Ovary (tissue), 9 donors: Measurements from ENCODE around the gene FNDC10. TPM values are rescaled to one million over a fixed set of nuclear protein-coding genes. Genes with fewer than 3 reads are reported as not detected.

Source experiments
- DNase-seq, 5 donors: peaks; one replicate each; pipeline ENCODE4 v3.0.0-alpha.2; 2019 to 2020
- H3K27ac ChIP-seq, 2 donors: fragments of 200-600 bp; one replicate each; pipeline versions ENCODE4 v1.5.1 to v1.8.0; 2019 to 2022
- H3K27me3 ChIP-seq: fragments of 200-600 bp; one replicate; pipeline ENCODE4 v1.8.0; 2022
- H3K36me3 ChIP-seq: fragments of 200-600 bp; sonication (generic); one replicate; pipeline ENCODE4 v1.5.1; 2019
- H3K4me1 ChIP-seq: one replicate; pipeline ENCODE4 v1.8.1; 2013; ENCODE audit warnings: mild to moderate bottlenecking, moderate library complexity; ENCODE audit not compliant: insufficient read depth
- H3K4me3 ChIP-seq: fragments of 200-600 bp; sonication (generic); one replicate; pipeline ENCODE4 v1.5.1; 2017
- H3K9me3 ChIP-seq, 2 donors: fragments of 200-600 bp in 1 of 2; sonication (generic) in 1 of 2; one replicate each; pipeline versions ENCODE4 v1.5.1 to v1.8.1; 2013 to 2019; ENCODE audit warnings: mild to moderate bottlenecking in 1 of 2, moderate library complexity in 1 of 2
- CTCF ChIP-seq, 3 donors: fragments of 450-650 bp in 2 of 3; fragments of 200-600 bp in 1 of 3; IDR thresholded peaks; one replicate each; pipeline versions ENCODE4 v1.5.1 to v1.8.0; 2016 to 2022; ENCODE audit warnings: antibody characterized with exemption in 3 of 3, mild to moderate bottlenecking in 1 of 3
- EP300 ChIP-seq: sonication (generic); formaldehyde crosslinking; IDR thresholded peaks from one replicate; pipeline ENCODE4 v1.6.1; 2017; ENCODE audit warnings: antibody characterized with exemption
- POLR2A ChIP-seq: fragments of 450-650 bp; IDR thresholded peaks from one replicate; pipeline ENCODE4 v1.6.1; 2017; ENCODE audit warnings: antibody characterized with exemption, mild to moderate bottlenecking, moderate library complexity
- WGBS, 3 donors: extraction: QIAGEN DNeasy Blood & Tissue Kit in 1 of 3; methylation state at CpG; one replicate each; pipeline versions ENCODE4 v1.1.5 to v1.1.7; 2013 to 2017; 5-methylcytosine and 5-hydroxymethylcytosine counted together
- intact Hi-C, 4 donors: fragments of 100-400 bp; cut with DNase I; formaldehyde crosslinking; loops; one replicate each; pipeline versions ENCODE4 v1.11.0 to v1.15.1; 2022 to 2023
- polyA plus RNA-seq, 2 donors: library from polyadenylated mRNA; stranded (reverse); fragments of 200-250 nt in 1 of 2; fragments of 350-450 nt in 1 of 2; fragmentation: Illumina TruSeq in 1 of 2; extraction: RNeasy Lipid Tissue Mini Kit (QIAGEN cat#74804) in 1 of 2; gene quantifications; one replicate each; pipeline ENCODE4 v1.2.3, GENCODE V29; 2013 to 2014
- total RNA-seq, 7 donors: library from RNA; depleted of rRNA in 2 of 7; stranded (reverse); fragments of >200 nt in 2 of 7; fragmentation: NEBNext Ultra II Directional in 3 of 7; extraction: Animal tissue kit (Norgen Biotek cat#: 25700) in 3 of 7; gene quantifications; one replicate each; pipeline versions ENCODE4 v1.1.0 to v1.2.4, GENCODE V29; 2016 to 2023
- donor health status: DM: no; HTN: no; CAD: no; lungs with moderate emphysema.
- donor health status: DM: no; HTN: no; CAD: no.
- donor health status: Bipolar disorder and iron deficiency.
- donor health status: DM: yes; HTN: yes; CAD: no.
- donor health status: DM: no; HTN: no; CAD: no.
- donor health status: DM: yes; HTN: yes; CAD: no.

The FNDC10 gene
- total and polyA plus RNA-seq, 9 donors: 0.33 to 3.2 (median 1.8) TPM; not detected in 1

DNA sequence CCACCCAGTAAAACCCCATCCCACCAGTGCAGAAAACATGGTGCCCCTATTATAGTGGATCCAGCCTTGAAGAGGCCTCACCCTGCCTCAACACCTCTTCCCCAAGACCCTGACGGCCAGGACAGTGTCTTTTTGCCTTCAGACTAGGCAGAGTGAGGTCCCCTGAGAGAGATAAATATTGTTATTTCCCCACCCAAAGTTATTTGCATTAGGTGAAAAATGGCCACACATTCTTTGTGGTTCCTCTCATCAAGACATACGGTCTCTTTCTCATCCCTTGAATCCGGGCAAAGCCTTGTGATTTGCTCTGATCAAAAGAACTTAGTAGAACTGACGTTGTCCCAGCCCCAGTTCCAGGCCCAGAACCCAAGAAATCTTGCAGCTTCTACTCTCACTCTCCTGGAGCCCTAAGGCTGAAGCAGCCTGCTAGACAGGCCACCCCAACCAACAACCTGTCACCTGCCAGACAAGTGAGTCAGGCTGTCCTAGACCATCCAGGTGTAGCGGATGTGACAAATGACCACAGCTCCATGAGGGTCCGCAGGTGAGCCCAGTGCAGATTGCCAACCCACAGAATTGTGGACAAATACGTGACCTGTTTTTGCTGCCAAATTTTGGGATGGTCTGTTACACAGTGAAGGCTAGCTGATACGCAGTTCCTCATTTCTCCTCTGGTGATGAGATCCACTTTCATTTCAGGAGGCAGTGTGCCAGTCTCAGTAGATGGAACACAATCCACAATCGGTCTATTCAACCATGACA is 17.2 kb downstream of the FNDC10 start:
- no peak for TF ChIP-seq CTCF (IDR thresholded peaks at IDR 0.05)
- no peak for TF ChIP-seq EP300
- TF ChIP-seq POLR2A: no peak

GRCh38 chr1:1578371-1578940 is 21.5 kb downstream of the FNDC10 start:
- WGBS, 3 donors: 76 to 88% (median 86%) methylated on average over 13 of the region's 13 CpGs
- DNase-seq: no peak
- H3K4me1 ChIP-seq: peaks cover under 1% of the 10 kb centered on the region
- H3K9me3 ChIP-seq: no peaks in the 10 kb centered on the region
- H3K27ac ChIP-seq: no peak overlapping the region
- TF ChIP-seq CTCF (IDR thresholded peaks at IDR 0.05) (no peak), POLR2A (no peak), EP300 (no peak)
- intact Hi-C loops: no loop called here
- H3K4me3 ChIP-seq: no peak overlapping the region
- H3K27me3 ChIP-seq: no peaks in the 10 kb centered on the region
- no peaks in the 10 kb centered on the region for H3K36me3 ChIP-seq

More for the DNA sequence above, 17.2 kb downstream of the FNDC10 start:
- Histone ChIP-seq H3K4me1 (no peaks in the 10 kb centered on the region), H3K27ac (no peak overlapping the region), H3K9me3 (no peaks in the 10 kb centered on the region), H3K27me3 (no peaks in the 10 kb centered on the region), H3K4me3 (no peak overlapping the region), H3K36me3 (no peaks in the 10 kb centered on the region)
- intact Hi-C loops: no loop called here
- no peak for DNase-seq
- WGBS, 3 donors: 66 to 74% (median 66%) methylated on average over 9 of the region's 9 CpGs

DNA sequence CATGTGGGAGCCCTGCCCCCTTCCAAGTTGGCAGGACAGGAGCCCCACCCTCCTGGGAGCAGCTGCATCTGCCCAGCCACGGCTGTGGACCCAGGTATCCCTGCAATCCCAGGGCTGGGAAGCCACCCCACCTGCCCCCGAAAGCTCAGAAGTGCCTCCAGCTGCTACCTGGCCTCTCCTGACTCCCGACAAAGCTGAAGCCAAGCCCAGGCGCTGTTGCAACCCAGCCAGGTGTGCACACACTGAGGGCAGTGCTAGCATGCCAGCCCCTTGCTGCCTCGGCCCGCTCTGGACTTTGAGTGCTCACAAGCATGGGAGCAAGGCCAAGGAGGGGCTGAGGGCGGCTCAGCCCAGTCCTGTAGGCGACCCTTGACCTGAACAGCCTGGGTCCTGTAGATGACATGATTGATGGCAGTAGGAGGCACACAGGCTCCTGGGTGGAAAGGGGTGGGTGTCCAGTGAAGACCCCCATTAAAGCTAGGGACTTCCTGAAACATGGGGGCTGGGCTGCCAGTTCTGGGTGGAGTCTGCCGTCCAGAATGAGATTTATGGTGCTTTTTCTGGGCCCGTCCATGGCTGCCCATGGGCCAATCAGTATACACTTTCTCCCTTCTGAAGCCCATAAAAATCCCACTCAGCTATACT is 22.4 kb downstream of the FNDC10 start:
- Histone ChIP-seq H3K4me3 (no peak overlapping the region), H3K9me3 (no peaks in the 10 kb centered on the region), H3K27me3 (no peaks in the 10 kb centered on the region), H3K4me1 (peaks cover 2% of the 10 kb centered on the region), H3K27ac (no peak overlapping the region), H3K36me3 (no peaks in the 10 kb centered on the region)
- DNase-seq: no peak
- WGBS, 3 donors: 29 to 46% (median 32%) methylated on average over 10 of the region's 10 CpGs
- intact Hi-C loops: no loop called here
- TF ChIP-seq CTCF (IDR thresholded peaks at IDR 0.05): no peak
- no peak for TF ChIP-seq EP300
- TF ChIP-seq POLR2A: no peak

- Histone ChIP-seq H3K27ac (peak within 1 kb of the TSS; percentile 97 to 99), H3K4me3 (peak within 1 kb of the TSS; percentile 63), H3K36me3 (no peaks in the 10 kb centered on the region), H3K4me1 (peaks cover 4% of the 10 kb centered on the region), H3K27me3 (no peaks in the 10 kb centered on the region), H3K9me3 (no peaks in the 10 kb centered on the region)
- intact Hi-C loops: loop anchor here in 1 of 4 donors (2.0 kb wide), 1 partner anchor 316 kb away; the partner anchor contains the start of gene GNB1
- 0 to 1% (median 0%) methylated on average over 71 to 87 of the region's 87 CpGs for WGBS, 3 donors
- TF ChIP-seq EP300 (no peak), CTCF (IDR thresholded peaks at IDR 0.05) (peak in 1 of 3 donors; percentile 24), POLR2A (peak; percentile 96)
- DNase-seq: peak; percentile 89 to 96 (median 93)
These were observed 25.0 kb downstream of the FNDC10 start, which contains the start of gene SSU72 for GRCh38 chr1:1574721-1575537. Gene SSU72 (minus strand): TSS chr1:1574863. CDS start chr1:1574557, 306 bp downstream.
